Choroid plexus epithelial cell (primary cell): ENCODE results near the gene CSF2RB.

ENCODE experiments used
- DNase-seq: peaks from one replicate; pipeline ENCODE4 v3.0.0-alpha.2; 2010; ENCODE audit warnings: low read depth
- H3K4me3 ChIP-seq: 2 replicates; pipeline ENCODE4 v1.5.1; 2011; ENCODE audit warnings: low read depth, mild to moderate bottlenecking, control low read depth, low read length, moderate library complexity
- TF ChIP-seq, protein P1 (sequence below): conservative IDR thresholded peaks from 2 replicates; pipeline ENCODE4 v1.5.1; 2011; ENCODE audit warnings: low read depth, mild to moderate bottlenecking, control low read depth, inconsistent platforms, low read length, moderate library complexity

The CSF2RB gene

DNA sequence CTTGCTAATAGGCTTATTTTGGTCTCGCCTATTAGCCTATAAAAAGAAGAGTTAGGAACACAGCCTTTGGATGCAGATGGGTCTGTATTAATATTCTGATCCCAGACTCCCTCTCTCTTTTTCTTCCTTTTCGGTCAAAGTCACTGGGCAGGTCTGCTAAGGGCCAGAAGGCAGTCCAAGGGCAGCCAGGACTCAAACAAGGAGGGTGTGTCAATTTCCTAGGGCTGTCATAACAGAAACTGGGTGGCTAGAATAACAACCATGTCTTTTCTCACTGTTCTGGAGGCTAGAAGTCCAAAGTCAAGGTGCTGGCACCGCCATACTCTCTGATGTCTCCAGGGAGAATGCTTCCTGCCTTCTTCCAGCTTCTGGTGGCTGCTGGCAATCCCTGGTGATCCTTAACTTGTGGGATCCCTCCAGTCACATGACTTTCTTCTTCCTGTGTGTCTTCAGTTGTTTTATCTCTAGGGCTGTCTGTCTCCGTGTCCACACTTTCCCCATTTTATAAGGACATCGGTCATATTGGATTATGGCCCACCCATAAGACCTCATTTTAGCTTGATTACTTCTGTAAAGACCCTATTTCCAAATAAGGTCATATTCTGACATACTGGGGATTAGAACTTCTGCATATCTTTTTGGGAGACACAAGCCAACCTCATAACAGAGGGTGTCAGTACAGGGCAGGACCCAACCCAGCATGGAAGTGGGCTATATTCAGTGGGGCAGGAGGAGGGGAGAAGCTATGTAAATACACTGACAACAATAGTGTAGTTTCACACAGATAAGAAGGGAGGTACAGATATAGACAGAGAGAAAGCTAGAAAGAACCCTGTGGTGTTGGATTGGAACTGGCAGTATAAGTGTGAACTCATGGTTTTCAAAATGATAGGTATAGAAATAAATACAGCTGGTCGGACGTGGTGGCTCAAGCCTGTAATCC is 5.9 kb upstream of the CSF2RB start:
- no peak for DNase-seq
- TF ChIP-seq, protein P1, sequence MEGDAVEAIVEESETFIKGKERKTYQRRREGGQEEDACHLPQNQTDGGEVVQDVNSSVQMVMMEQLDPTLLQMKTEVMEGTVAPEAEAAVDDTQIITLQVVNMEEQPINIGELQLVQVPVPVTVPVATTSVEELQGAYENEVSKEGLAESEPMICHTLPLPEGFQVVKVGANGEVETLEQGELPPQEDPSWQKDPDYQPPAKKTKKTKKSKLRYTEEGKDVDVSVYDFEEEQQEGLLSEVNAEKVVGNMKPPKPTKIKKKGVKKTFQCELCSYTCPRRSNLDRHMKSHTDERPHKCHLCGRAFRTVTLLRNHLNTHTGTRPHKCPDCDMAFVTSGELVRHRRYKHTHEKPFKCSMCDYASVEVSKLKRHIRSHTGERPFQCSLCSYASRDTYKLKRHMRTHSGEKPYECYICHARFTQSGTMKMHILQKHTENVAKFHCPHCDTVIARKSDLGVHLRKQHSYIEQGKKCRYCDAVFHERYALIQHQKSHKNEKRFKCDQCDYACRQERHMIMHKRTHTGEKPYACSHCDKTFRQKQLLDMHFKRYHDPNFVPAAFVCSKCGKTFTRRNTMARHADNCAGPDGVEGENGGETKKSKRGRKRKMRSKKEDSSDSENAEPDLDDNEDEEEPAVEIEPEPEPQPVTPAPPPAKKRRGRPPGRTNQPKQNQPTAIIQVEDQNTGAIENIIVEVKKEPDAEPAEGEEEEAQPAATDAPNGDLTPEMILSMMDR, result no peak
- H3K4me3 ChIP-seq, result no peak overlapping the region

DNA sequence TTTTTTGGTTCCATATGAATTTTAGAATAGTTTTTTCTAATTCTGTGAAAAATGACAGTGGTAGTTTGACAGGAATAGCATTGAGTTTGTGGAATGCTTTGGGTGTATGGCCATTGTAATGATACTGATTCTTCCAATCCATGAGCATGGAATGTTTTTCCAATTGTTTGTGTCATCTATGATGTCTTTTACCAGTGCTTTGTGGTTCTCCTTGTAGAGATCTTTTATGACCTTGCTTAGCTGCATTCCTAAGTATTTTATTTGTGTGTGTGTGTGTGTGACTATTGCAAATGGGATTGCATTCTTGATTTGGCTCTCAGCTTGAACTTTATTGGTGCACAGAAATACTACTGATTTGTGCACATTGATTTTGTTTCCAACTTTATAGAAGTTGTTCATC is 3.0 kb upstream of the CSF2RB start:
- H3K4me3 ChIP-seq, result no peak overlapping the region
- TF ChIP-seq, protein P1, result no peak
- DNase-seq, result no peak

DNA sequence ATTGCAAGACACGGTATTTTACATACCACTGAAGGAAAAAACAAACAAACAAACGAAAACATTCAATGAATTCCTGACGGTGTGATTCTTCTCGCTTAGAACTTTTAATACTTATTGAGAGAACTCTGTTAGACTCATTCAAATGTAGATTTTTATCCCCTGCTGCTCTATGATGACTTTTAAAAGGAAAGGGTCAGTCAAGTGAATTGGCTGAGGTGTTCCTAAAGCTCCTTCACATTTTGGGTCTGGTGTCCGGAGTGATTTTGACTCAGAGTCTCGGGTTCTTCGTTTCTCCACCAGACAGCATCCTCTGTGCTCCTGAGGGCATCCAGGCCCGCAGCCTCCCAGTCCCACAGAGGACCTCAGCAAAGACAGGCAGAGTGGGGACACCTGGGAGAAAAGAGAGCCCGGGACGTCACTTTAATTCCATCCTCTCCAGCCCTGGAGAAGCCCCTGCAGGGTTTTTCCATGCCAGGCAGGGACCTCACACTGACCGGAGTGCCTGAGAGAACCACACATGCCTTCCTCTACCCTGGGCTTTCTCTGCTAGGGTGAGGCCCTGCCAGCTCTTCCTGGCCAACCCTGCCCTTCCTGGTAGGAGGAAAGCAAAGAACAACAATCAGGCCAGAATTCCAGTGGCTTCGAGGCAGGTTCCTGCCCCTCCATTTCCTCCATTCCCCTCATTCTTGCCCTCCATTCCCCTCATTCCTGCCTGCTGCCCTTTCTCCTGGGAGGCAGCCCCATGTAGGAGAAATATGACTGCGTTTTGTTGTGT is 1.4 kb upstream of the CSF2RB start:
- H3K4me3 ChIP-seq, result no peak overlapping the region
- no peak for DNase-seq
- TF ChIP-seq, protein P1, result no peak

DNA sequence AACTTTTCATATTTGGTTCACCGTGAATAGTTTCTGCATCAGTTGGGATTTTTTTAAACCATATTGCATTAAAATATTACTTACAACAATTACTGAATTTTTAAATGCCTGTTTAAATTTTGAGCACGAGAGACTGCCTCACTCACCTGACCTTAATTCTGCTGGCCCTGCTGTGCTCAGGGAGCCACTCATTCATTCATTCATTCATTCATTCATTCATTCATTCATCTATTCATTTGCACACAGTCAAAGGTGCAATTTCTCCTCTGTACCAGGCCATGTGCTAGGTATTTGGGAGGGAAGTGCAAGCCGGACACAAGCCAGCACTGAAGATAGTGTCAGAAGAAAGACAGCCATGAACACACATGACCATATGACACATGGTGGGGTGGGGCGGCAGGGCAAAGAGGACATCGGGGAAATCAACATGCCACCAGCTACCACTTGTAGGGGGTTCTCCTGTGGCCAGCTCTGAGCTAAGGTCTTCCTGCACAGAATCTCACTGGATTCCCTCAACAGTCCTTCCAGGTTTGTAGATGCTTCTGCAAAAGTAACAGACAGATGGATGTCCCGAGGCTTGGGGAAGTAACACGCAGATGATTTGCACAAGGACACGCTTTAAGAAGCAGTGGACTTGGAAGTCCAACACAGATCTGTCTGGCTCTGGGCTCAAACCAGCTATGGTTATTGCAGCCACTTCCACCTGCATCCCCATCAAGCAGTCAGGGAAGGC is 568 bp upstream of the CSF2RB start:
- DNase-seq, result no peak
- no peak overlapping the region for H3K4me3 ChIP-seq
- TF ChIP-seq, protein P1, result no peak

DNA sequence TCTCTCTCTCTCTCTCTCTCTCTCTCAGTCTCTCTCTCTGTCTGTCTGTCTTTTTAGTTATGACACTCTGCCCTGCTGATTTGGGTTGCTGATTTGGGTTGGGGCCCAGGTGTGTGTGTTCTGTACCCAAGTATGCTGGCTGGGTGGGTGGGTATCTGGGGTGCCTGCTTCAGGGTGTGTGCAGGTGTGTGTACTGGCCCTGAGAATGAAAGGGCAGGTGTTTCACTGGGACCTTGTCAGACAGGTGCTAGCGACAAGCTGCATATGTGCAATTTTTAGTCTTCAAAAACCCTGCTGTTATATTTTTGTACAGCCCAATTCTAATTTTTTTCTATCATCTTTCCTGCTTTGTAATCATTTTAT is 943 bp downstream of the CSF2RB start:
- DNase-seq, result no peak
- TF ChIP-seq, protein P1, result no peak
- H3K4me3 ChIP-seq, result no peak overlapping the region

DNA sequence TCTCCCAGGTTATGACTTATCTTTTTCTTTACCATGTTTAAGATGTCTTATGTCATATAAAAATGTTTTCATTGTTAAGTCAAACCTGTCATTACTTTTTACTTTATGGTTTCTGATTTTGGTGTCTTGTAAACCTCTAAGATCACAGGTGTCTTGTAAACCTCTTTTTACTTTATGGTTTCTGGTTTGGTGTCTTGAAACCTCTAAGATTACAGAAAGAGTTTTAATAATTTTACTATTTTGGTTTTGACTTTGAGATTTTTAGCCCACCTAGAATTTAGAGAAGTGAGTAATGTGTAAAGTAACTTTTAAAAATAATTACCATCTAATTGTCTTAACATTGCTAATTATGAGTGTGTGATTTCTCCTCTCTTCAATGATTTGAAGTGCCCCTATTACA is 2.6 kb downstream of the CSF2RB start:
- H3K4me3 ChIP-seq, result no peak overlapping the region
- DNase-seq, result no peak
- TF ChIP-seq, protein P1, result no peak
